HG03064 (cell line): ENCODE data around the gene QRFP.
"Not testable (repeated sequence)": the region's sequence is repeated elsewhere in the genome, so short reads cannot be mapped to it uniquely, and the experiment has no call there.

Experiments
- ATAC-seq: cut with Tn5 transposase; IDR thresholded peaks from one replicate; pipeline ENCODE4 v1.9.1; 2021; ENCODE audit warnings: low read depth; ENCODE audit not compliant: unreplicated experiment

The QRFP gene

DNA sequence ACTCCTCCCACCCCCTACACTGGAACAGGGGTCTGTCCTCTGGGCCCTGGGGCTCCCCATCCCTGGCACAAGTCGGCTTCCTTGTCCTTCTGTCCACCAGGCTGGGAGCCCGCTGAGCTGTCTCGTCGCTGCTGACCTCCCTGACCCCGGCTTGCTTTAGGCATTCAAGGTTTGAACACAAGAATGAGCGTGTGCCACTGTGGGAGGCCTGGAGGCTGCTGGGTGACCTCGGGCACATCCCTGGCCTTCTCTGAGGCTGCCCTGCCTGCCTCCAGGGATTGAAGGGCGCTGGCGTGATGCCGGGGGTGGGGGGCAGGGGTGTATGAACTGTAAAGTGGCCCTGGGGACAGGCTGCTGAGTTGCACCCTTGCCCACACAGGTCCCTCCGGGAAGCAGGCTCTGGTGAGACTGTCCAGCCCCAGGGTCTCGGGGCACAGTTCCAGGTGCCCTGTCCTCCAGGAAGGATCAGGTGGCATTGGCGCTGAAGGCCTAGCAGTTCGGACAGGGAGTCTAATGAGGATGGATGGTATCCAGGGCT lies 24.2 kb upstream of the QRFP start:
- no peak for ATAC-seq

DNA sequence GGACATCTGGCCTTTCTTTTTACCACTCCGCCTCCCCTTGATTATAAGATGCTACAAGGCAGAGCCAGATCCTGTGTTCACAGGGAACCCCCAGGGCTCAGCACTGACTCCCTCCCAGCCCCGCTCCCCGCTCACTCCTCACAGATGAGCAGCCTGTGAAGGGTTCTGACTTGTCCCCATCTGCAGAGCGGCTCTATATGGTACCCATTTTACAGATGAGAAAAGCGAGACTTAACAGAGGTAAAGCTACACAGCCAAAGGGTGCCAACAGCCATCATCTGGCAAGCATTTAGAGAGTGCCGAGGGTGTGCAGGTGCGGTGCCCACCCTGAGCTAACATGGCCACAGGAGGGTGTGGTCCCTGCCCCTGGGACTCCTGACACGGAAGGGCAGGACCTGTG lies 23.6 kb upstream of the QRFP start:
- ATAC-seq = no peak

DNA sequence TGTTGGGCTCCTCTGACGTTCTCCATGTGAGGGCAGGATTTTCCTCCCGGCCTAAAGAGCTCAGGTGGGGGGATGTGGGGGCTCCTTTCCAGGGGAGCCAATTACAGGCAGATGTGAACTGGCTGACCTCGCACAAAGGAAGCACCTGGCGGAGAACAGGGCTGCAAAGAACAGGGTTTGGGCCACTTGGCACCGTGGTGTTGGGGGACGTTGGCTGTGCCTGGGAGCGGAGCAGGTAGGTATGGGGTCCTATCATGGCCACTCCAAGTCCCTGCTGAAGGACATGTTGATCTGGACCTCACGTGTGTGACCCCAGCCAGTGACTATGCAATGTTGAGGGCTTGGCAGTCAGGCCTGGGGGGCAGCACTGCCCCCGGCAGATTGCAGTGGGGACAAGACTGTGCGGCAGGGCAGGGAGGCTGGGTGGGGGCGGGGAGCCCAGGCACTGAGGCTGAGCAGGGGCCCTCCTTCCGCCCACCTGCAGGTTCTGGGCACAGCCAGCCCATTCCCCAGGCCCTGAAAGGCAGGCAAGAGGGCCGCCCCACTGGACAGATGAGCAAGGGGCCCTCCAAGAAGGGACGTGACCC lies 23.0 kb upstream of the QRFP start:
- no peak for ATAC-seq

DNA sequence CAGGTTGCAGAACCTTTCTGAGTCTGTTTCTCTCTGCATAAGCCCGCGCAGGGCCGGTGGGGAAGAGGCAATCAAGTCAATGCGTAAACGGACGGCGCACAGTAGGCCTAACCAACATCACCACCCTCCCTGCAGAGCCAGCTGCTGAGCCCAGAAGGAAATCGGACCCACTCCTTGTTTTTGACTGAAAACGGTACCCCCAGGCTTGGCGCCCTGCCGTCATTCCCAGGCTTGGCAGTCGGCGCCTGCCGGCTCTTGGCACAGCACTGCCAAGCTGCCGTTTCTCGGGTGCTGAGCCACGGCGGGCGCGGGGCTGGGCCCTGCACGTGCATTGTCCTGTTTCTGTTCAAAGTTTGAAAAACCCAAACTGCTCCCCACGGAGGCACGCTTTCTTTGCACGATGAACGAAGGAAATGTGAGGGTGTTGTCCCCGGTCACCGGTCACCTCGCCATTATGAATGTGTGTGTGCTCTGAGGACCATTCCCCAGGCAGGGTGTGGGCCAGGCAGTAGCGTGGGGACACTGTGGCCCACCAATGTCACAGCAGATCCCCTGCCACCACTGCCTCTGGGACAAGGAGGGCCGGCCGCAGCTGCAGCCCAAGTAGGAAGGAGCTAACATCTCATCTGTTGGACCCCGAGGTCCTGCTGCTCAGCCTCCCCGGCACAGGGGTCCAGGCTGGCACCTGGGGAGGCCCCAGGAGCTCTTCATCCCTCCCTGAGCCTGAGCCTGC lies 22.4 kb upstream of the QRFP start:
- no peak for ATAC-seq

DNA sequence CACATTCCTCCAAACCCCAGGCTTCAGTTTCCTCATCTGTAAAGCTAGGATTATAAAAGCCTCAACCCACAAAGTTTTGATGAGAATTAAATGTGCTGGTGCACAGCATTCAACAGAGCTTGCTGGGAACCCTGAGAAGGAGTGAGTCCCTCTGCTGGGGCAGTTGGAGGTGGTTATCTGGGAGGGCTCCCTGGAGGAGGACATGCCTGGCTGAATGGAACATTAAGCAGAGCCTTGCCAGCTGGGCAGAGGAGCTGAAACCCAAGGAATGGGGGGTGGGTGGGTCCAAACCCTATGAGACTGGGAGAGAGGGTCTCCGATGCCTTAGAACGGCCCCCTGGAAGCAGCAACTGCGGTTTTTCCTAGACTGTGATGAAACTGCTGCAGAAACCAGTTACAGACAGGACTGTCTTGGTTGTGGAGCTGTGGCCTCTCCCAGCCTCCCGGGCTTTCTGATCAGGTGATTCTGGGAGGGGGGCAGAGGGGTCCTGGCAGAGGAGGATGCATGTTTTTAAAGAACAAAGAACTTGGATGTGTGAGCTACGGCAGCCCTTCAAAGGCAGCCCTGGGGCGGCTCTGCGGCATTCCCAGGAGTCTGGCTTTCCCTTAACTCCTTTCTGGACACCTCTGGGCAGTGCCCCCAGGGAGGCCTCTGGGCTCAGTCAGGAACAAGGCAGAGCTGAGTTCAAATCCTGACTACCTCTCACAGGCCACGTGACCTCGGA lies 21.7 kb upstream of the QRFP start:
- no peak for ATAC-seq

DNA sequence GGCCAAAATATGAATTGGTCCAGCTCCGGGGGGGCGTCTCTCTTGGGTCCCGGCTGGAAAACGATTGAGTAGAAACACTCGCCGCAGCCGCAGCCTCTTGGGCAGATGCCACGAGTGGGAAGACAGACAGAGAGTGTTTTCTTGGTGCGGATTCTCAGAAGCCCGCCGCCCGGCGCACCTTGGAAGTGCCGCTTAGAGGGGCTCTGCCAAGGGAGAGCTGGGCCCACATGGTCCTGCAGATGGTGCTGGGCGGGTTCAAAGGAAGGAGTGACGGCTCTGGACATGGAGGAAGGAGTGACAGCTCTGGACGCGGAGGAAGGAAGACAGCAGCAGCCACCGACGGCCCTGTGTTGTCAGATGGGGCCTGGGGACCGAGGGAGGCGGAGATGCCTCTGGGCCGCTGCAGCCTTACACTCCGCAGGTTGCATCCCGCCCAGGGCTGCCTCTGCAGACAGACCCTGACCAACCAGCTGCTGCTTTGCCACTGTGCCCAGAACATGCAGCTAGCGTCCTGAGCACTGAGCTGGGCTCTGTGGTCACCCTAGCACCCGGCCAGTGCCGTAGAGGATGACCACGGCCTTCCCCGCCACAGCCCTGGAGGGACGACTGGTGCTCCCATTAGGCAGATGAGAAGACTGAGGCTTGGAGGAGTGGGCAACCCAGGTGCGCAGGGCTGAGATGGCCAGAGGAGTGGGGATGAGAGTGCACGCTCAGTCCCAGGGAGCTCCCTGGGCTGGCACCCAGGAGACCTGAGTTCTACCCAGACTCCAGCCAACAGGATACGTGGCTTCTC lies 20.8 kb upstream of the QRFP start:
- ATAC-seq = no peak

DNA sequence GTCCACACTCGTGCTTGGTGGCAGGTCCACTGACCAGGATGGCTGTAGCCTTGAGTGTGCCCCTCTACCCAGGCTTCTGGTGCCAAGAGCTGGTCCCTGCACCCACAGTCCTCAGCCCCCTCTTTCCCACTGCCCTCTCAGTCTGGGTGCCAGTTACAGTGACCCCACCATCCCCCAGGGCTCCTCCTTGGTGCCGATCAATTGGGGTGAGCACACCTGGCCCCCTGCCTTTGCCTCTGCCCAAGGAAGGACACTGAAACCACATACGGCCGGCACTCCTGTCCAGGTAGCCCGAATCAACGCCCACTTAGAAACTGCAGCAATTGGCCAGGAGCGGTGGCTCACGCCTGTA lies 18.5 kb upstream of the QRFP start:
- no peak for ATAC-seq

DNA sequence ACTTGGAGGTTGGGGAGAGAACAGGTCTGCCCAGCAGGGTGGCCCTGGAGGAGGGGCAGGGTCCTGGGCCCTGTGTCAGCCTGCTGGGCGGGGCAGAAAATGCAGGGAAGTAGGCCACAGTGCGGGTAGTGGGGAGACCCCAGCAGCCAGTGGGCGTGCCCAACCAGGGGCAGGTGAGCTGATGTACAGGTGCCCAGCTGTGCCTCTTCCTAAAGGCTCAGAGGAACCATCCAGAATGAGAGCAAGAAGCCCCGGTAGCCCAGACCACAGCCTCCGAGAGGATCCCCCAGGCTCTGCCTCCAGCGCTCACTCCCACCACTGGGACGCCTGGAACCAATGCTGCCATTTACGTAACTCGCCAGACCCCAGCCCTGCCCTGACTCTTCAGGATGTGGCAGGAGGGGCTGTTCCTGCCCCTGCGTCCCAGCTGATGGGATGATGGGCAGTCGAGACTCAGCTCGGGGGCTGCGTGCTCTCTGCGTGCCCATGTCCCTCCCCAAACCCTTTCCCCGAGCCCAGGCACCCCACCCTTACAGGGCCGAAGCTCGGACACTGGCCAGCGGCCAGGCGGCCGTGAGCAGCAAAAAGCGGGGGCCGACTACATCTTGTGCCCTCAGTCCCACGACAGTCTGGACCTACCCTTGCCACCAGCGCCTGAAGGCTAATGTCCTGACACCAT lies 17.9 kb upstream of the QRFP start:
- no peak for ATAC-seq

DNA sequence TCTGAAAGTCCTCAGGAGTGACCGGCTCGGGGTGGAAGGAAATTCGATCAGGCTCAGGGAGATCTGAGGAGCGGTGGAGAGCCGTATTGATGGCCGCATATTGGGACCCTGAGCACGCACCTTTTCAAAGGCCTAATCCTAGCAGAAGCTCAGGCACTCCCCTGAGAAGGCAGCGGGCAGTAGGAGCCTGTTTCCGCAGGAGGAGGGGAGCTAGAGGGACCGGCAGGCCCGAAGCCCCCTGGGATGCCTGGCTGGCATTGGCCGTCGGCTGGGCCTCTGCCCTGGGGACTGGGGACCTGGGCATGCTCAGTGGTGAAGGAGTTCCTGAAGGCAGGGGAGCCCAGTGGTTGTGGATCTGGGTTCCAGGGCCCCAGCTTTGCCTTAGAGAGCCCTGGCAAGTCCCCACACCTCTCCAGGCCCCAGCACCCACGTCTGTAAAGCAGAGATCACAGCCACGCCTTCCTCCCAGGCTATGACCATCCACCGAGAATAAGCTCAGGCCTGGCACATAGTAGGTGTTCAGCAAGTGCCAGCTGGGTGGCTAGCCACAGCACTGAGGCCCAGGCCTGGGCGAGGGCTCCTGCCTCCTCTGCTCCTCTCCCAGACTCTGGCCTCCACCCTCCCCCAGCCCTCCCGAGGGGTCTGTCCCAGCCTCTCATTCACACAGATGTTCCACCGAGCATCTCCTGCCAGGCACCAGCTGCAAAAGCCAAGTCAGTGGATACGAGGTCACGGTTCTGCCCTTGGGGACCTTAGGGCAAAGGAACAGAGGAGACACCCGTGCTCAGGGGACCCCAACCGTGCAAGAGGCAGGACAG lies 17.2 kb upstream of the QRFP start:
- ATAC-seq = no peak

DNA sequence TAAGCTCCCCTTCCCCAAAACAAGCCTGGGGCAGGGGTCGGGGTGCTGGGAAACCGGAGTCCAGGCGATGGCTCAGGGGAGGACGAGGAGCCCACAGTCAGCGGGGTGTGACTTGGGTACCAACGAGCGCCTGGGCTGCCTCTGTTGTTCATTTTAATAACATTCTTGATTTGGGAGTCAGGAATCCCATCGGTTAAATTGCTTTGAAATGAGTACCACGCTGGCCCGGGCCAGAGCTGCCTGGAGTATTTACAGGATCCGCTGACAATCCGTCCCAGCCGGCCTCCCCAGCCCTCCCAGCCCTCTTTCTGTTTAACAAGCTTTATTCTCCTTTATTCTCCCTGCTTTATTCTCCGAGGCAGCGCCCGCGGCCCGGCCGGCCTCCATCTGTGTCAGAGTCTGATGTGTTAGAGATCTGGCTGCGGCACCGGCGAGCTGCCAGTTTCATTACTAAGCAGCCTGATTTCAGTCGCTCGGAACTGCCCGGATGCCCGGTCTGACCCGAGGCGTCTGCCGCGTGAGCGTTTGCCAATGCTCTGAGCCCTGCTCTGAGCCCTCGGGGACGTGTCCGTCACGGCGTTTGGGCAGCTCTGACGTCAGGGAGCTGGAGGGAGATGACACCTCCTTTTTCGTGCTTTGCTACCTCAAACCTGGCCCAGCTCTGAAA lies 16.5 kb upstream of the QRFP start:
- no peak for ATAC-seq

DNA sequence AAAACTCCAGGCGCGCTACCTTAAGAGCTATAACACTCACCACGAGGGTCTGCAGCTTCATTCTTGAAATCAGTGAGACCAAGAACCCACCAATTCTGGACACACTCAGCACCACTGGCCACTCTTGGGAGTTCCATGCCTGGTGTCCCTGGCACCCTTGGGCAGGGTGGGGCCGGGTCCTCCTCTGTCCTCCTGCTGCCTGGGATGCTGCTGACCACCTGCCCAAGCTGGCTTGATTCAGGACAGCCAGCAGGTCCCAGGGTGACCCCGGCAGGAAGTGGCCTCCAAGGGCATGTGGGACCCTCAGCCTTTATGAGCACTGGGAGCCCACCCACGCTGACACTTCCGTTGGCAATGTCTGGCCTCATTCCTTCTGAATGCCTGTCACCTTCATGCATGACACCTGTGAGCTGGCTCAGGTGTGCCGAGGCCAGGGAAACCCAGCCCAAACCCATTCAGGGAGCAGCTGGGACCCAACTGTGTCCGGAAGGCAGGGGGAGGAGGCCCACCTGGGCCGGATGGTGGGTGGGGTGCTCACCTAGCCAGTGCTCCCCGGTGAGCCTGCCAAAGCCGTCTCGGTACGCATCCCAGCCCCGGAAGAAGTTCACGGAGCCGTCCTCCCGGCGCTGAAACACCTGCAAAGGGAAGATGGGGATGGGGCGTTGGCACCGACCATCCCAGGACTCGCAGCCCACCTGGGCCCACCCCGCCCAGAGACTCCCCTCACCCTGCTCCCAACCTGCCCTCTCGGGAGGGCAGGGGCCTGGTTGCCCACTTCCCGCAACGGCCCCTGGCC lies 14.8 kb upstream of the QRFP start:
- ATAC-seq = no peak

DNA sequence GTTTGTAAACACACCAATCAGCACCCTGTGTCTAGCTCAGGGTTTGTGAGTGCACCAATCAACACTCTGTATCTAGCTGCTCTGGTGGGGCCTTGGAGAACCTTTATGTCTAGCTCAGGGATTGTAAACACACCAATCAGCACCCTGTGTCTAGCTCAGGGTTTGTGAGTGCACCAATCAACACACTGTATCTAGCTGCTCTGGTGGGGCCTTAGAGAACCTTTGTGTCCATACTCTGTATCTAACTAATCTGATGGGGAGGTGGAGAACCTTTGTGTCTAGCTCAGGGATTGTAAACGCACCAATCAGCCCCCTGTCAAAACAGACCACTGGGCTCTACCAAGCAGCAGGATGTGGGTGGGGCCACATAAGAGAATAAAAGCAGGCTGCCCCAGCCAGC lies 14.1 kb upstream of the QRFP start:
- ATAC-seq = not testable (repeated sequence)

DNA sequence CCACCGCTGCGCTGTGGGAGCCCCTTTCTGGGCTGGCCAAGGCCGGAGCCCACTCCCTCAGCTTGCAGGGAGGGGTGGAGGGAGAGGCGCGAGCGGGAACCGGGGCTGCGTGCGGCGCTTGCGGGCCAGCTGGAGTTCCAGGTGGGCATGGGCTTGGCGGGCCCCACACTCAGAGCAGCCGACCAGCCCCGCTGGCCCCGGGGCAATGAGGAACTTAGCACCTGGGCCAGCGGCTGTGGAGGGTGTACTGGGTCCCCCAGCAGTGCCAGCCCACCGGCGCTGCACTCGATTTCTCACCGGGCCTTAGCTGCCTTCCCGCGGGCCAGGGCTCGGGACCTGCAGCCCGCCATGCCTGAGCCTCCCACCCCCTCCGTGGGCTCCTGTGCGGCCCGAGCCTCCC lies 13.4 kb upstream of the QRFP start:
- not testable (repeated sequence) for ATAC-seq

DNA sequence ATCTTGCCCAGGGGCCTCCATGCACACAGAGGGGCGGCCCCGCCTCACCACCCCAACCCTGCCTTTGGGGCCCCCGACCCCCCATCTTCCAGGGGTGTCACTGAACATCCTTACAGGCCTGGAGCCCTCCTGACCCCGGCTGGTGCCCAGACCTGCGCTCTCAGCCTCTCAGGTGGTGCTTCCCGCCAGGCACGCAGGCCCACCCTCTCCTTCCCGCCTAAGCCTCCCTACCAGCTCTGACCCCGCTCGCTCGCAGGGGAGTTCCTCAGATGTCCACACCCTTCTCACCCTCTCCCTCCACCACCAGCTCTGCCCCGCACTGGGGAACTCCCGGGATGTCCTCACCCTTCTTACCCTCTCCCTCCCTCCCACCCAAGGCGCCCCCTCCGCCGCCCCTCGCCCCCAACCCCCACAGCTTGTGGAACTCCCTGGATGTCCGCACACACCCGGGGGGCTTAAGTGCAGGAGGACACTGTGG lies 12.3 kb upstream of the QRFP start:
- ATAC-seq = no peak

DNA sequence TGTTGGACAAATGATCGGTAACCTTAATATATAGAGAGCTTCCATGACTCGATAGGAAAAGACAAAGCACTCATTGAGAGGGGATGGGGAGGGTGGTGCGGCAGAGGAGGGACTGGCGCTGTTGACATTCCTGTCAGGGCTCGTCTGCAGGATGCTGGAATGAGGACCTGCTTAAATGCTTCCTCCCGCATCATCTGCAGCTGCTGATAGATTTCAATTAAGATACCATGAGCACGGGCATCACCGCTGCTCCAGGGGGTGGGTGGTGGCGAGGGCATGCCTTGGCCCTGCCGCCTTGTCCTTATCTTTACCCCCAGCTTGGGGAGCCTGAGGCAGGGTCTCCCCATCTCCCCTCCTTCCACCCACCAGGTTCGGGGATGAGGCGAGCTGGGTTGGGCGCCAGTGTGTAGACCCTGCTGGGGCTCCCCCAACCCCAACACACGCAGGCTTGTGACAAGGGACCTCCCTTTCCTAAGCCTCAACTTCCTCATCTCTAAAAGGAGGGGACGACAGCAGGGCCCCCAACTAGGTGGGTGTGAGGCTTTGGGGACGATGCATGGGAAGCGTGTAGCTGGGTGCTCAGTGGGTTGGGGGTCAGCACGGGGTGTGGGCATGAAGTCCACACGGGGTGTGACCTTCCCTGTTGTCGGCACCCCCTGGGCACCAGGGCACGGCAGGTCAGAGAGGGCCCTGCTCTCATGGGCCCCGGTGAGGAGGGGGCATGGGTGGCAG lies 11.7 kb upstream of the QRFP start:
- ATAC-seq = no peak

DNA sequence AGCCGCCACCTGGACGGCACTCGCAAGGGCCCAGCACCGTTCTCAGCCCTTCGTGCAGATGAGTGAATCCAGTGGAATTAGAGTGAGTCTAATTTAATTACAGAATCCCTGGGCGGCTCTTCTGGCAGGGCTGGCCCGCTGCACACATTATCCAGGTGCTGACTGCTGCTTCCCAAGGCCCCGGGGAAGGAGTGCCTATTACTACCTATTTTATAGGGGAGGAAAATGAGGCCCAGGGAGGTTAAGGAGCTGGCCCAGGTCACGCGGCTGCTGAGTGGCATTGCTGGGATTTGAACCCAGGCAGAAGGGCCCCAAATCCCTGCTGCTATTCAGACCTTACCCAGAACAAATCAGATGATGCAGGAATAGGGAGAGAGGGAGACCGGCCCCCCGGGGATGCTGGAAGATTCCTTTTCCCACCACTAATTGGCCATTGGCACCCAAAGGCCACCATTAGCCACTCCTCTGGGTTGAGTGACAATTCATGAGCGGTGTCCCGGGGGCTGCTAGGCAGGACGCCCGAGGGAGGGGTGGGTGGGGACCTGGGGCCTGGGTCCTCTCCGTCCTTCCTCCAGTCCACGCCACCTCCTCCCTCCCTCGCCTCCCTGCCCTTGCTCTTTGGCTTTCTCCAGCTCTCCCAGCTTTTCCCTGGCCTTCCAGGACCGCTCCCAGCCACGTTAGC lies 10.3 kb upstream of the QRFP start:
- ATAC-seq = no peak
